Large intestine (tissue), 3 donors: ENCODE measurements around the gene VMP1. TPM values are rescaled to one million over a fixed set of nuclear protein-coding genes. Genes with fewer than 3 reads are reported as not detected.
"Not testable (repeated sequence)": the region's sequence is repeated elsewhere in the genome, so short reads cannot be mapped to it uniquely, and the experiment has no call there.

ENCODE experiments used
- DNase-seq, 2 donors: peaks; one replicate each; pipeline versions ENCODE4 v3.0.0 to v3.0.0-alpha.2; 2013
- H3K27ac ChIP-seq: one replicate; pipeline ENCODE4 v1.5.1; 2013; ENCODE audit warnings: low read length
- H3K27me3 ChIP-seq: 2 replicates; pipeline ENCODE4 v1.6.1; 2013; ENCODE audit warnings: low read length; ENCODE audit not compliant: control insufficient read depth, insufficient read depth
- H3K36me3 ChIP-seq: 2 replicates; pipeline ENCODE4 v1.6.1; 2013; ENCODE audit warnings: low read length; ENCODE audit not compliant: control insufficient read depth, insufficient read depth
- H3K4me1 ChIP-seq: one replicate; pipeline ENCODE4 v1.6.1; 2013; ENCODE audit warnings: low read length; ENCODE audit not compliant: control insufficient read depth, insufficient read depth
- H3K4me3 ChIP-seq: one replicate; pipeline ENCODE4 v1.5.1; 2013; ENCODE audit warnings: low read length
- H3K9me3 ChIP-seq: one replicate; pipeline ENCODE4 v1.6.1; 2013; ENCODE audit warnings: mild to moderate bottlenecking, low read depth, low read length, moderate library complexity; ENCODE audit not compliant: control insufficient read depth
- WGBS: methylation state at CpG from one replicate; pipeline ENCODE4 v1.1.5; 2013; ENCODE audit warnings: low lambda C conversion rate; ENCODE audit not compliant: insufficient coverage; 5-methylcytosine and 5-hydroxymethylcytosine counted together
- polyA plus RNA-seq: library from polyadenylated mRNA; unstranded; fragments of 120-200 nt; gene quantifications from one replicate; pipeline ENCODE4 v1.2.1, GENCODE V29; 2013

Gene VMP1
- polyA plus RNA-seq, 1 donor, result 224 TPM

DNA sequence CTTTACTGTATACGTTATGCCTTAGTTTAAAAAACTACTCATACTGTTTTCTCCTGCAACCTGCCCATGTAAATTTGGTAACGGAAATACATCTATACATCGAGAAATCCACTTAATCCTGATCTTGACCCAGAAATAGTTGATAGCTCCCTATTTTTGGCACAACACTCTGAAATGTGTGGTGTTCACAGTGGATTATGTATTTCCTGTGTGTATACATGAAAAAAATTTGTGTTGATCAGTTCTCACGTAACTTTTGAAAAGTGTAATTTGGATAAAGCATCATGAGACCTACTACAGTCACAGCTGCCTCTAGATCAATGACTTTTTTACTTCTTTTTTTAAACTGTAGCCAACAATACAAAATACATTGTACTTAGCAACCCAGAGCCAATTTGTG, 90.7 kb downstream of the VMP1 start:
- H3K9me3 ChIP-seq, result no peaks in the 10 kb centered on the region
- no peaks in the 10 kb centered on the region for H3K4me1 ChIP-seq
- peaks cover 4% of the 10 kb centered on the region for H3K36me3 ChIP-seq
- H3K27me3 ChIP-seq, result no peaks in the 10 kb centered on the region
- H3K4me3 ChIP-seq, result no peak overlapping the region
- no CpG with 5 or more reads among the region's 4 CpGs for WGBS
- H3K27ac ChIP-seq, result no peak overlapping the region
- no peak for DNase-seq

DNA sequence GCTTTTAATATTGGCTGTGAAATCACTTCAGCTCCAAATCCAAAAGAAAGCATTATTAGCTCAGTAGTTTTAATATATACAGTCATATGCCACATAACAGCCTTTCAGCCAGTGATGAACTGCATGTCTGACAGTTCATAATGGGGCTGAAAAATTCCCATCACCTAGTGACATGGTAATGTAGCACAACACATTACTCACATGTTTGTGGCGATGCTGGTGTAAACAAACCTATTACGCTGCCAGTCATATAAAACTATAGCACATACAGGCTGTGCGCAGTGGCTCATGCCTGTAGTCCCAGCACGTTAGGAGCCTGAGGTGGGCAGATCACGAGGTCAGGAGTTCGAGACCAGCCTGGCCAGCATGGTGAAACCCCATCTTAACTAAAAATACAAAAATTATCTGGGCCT, 93.1 kb downstream of the VMP1 start:
- no CpG with 5 or more reads among the region's 6 CpGs for WGBS
- Histone ChIP-seq H3K4me3 (no peak overlapping the region), H3K27me3 (no peaks in the 10 kb centered on the region)

DNA sequence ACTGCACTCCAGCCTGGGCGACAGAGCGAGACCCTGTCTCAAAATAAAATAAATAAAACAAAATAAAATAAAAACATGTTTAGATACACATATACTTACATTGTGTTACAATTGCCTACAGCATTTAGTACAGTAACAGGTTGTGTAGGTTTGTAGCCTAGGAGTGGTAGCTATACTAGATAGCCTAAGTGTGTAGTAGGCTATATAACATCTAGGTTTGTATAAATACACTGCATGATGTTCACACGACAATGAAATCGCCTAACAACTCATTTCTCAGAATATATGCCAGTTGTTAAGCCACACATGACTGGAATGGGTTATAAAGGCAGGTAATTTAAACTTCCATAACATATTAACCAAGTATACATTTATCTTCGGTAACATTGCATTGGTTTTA, 94.7 kb downstream of the VMP1 start:
- no peak overlapping the region for H3K27ac ChIP-seq
- no peaks in the 10 kb centered on the region for H3K4me1 ChIP-seq
- DNase-seq, result no peak
- no peaks in the 10 kb centered on the region for H3K36me3 ChIP-seq
- no peaks in the 10 kb centered on the region for H3K9me3 ChIP-seq
- 100% methylated on average over 2 of the region's 5 CpGs for WGBS
- H3K27me3 ChIP-seq, result no peaks in the 10 kb centered on the region
- no peak overlapping the region for H3K4me3 ChIP-seq

More for the DNA sequence above, 93.1 kb downstream of the VMP1 start:
- H3K4me1 ChIP-seq, result no peaks in the 10 kb centered on the region
- DNase-seq, result no peak
- H3K9me3 ChIP-seq, result no peaks in the 10 kb centered on the region
- peaks cover 3% of the 10 kb centered on the region for H3K36me3 ChIP-seq
- H3K27ac ChIP-seq, result no peak overlapping the region

DNA sequence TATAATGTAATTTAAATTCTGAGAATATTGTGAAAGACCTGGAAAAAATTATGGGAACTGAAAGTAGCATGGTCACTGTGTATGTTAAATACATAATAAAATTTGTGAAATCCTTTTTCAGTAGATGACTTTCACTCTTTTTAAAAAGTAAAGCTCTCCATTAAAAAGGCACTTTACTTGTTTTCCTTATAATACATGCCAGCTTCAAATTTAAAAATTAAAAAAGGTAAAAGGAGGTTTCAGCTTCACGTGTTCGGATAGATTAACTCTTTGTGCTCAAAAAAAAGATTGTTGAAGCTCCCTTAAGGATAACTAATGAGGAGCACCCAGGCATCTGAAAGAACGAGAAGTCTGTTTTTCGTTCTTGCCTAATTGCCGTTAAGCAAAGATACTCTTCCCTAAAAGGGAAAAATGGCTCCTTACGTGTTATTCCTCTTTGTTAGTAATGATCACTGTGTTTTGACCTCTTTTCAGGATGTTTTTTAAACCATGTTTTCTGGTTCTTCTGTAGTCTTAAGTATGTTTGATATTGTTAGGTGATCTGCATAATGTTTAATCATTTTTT, 97.5 kb downstream of the VMP1 start:
- Histone ChIP-seq H3K9me3 (no peaks in the 10 kb centered on the region), H3K4me3 (no peak overlapping the region), H3K27ac (no peak overlapping the region), H3K36me3 (peaks cover 2% of the 10 kb centered on the region), H3K4me1 (no peaks in the 10 kb centered on the region), H3K27me3 (no peaks in the 10 kb centered on the region)
- no peak for DNase-seq
- 100% methylated on average over 2 of the region's 6 CpGs for WGBS

DNA sequence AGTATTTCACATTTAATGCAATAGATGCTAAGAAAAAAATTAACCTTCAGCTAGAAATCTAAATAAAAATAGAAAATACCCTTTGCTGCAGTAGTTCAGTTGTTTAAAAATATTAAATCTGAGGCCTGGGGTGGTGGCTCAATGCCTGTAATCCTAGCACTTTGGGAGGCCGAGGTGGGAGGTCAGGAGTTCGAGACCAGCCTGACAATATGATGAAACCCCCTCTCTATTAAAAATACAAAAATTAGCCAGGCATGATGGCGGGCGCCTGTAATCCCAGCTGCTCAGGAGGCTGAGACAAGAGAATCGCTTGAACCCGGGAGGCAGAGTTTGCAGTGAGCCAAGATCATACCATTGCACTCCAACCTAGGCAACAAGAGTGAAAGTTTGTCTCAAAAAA, 98.9 kb downstream of the VMP1 start:
- not testable (repeated sequence) for H3K9me3 ChIP-seq, H3K4me1 ChIP-seq, H3K27me3 ChIP-seq, DNase-seq, H3K27ac ChIP-seq, H3K4me3 ChIP-seq, H3K36me3 ChIP-seq
- no CpG with 5 or more reads among the region's 6 CpGs for WGBS

DNA sequence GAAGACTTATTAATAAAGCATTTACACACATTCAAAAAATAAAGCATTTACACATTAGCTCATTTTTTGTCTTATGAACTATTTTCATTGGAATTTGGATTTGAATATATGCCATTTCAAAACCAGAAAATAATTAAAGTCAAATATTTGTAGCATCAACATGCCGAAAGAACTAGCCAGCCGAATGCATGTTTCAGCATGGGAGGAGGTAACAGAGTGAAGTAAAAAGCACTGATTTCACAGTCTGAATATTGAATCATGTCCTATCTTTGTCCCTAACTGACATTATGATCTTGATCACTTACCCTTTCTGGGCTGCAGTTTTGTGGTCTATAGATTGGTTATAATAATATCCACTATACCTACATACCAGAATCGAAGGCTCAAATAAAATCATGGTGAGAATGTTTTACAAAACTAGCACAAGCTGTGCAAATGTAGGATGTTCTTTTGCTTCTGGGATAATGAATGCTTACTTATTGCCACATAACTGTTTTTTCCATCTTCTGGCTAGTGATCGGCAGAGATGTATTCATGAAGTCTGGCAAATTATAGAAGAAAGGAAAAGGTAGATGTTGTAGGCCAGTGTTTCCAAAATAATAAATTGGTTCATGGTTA, 100.5 kb downstream of the VMP1 start:
- WGBS, result no CpG with 5 or more reads among the region's 4 CpGs
- Histone ChIP-seq H3K4me3 (no peak overlapping the region), H3K36me3 (peaks cover 16% of the 10 kb centered on the region), H3K27me3 (no peaks in the 10 kb centered on the region), H3K9me3 (no peaks in the 10 kb centered on the region), H3K27ac (no peak overlapping the region), H3K4me1 (no peaks in the 10 kb centered on the region)
- no peak for DNase-seq

DNA sequence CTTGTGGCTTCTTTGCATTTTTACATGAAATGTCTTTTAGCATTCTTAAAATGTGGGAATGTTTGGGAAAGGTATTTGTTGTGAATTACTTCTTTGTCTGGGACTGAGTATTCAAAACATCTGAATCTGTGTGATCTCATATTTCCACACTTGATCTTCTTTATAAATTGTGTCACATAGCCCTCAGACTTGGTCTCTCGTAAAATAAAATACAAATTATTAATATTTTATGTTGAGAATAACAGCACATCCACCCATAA, 103.4 kb downstream of the VMP1 start:
- H3K4me1 ChIP-seq, result no peaks in the 10 kb centered on the region
- 100% methylated on average over 1 of the region's 1 CpG for WGBS
- no peak overlapping the region for H3K4me3 ChIP-seq
- H3K36me3 ChIP-seq, result peaks cover 17% of the 10 kb centered on the region
- H3K9me3 ChIP-seq, result no peaks in the 10 kb centered on the region
- H3K27me3 ChIP-seq, result no peaks in the 10 kb centered on the region
- no peak for DNase-seq
- H3K27ac ChIP-seq, result no peak overlapping the region

DNA sequence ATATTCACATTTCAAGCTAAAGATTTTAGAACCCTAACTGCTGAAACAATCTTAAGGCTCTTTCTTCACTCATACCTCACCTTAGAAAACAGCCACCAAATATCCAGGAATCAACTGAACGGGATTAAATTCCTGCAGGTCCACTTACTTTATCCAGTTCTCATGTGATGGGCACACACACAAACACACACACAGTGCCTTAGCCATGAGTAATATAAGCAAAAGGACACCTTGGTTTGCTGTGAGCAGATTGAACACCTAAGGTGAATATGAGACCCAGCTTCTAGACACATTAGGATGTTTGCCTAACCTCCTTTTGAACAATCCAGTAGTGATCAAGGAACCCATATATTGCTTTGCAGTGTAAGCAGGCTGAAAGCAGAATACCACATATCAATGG, 103.8 kb downstream of the VMP1 start:
- H3K27ac ChIP-seq, result no peak overlapping the region
- no CpG with 5 or more reads among the region's 1 CpG for WGBS

DNA sequence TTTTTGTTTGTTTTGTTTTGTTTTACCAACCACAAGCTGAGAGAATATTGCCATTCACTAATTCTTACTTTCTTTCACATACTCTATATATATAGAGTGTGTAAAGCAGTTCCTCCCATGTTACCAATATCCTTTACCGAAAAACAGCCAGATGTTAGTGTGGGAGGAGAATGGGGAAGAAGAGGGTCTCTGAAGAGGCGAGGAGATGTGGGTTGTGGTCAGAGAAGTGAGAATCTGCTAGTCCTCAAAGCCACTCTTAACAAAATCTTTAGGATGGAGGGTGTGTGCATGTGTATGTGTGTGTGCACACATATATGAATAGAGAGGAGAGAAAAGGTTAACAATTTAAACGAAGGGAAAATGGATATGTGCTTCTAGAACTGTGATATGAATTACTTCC, 104.7 kb downstream of the VMP1 start:
- Histone ChIP-seq H3K9me3 (no peaks in the 10 kb centered on the region), H3K27ac (no peak overlapping the region), H3K36me3 (peaks cover 20% of the 10 kb centered on the region), H3K4me3 (no peak overlapping the region), H3K4me1 (no peaks in the 10 kb centered on the region), H3K27me3 (no peaks in the 10 kb centered on the region)
- DNase-seq, result no peak
- WGBS, result 95% methylated on average over 2 of the region's 3 CpGs

More for the DNA sequence above, 103.8 kb downstream of the VMP1 start:
- Histone ChIP-seq H3K36me3 (peaks cover 17% of the 10 kb centered on the region), H3K4me1 (no peaks in the 10 kb centered on the region), H3K9me3 (no peaks in the 10 kb centered on the region), H3K4me3 (no peak overlapping the region), H3K27me3 (no peaks in the 10 kb centered on the region)
- no peak for DNase-seq

DNA sequence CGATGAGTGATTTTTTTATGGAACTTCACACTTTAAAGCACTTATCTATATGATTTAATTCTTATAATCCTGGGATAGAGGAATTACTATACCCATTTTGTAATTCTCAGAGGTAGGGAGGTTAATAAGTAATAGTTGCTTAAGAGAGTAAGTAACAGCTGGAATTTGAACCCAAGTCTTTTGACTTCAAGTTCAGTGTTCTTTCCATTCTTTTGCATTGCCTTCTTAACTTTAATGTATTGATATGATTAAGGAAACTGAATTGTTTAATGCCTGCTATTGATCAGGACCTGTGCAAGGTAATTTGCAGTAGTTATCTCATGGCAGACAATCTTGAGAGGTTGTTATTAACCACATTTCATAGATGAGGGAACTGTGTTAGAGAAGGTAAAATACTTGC, 106.8 kb downstream of the VMP1 start:
- Histone ChIP-seq H3K9me3 (no peaks in the 10 kb centered on the region), H3K4me3 (no peak overlapping the region), H3K27ac (peak overlapping the region; percentile 53), H3K27me3 (no peaks in the 10 kb centered on the region), H3K4me1 (no peaks in the 10 kb centered on the region), H3K36me3 (peaks cover 22% of the 10 kb centered on the region)
- peak in 1 of 2 donors; percentile 76 for DNase-seq
- no CpG with 5 or more reads among the region's 1 CpG for WGBS

DNA sequence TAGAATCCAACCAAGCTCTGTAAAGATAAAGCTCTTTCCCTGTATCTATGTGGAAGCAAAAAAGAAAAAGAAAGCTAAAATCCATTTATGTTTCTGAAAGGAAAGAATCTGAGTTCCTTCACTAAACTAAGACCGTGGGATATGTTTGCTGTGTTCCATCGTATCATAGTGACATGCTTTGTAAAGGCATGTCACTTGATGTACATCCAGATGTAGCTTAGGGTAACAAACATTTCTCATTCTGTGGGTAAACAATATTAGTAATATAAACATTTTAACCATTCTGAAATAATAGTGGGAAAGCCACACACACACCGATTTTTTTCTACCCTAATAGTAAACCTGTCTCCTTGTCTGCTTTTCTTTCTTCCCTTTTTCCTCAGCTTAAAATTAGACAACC, 107.2 kb downstream of the VMP1 start:
- no peak for DNase-seq
- Histone ChIP-seq H3K36me3 (peaks cover 20% of the 10 kb centered on the region), H3K4me3 (no peak overlapping the region), H3K27ac (peak overlapping the region; percentile 53), H3K9me3 (no peaks in the 10 kb centered on the region), H3K4me1 (no peaks in the 10 kb centered on the region), H3K27me3 (no peaks in the 10 kb centered on the region)
- 100% methylated on average over 1 of the region's 3 CpGs for WGBS
